WTC11 (cell line): ENCODE data around the gene SLC30A2. TPM values are rescaled to one million over a fixed set of nuclear protein-coding genes. Genes with fewer than 3 reads are reported as not detected.

Source experiments
- ATAC-seq: fragments of 200-7000 bp; cut with Tn5 transposase; 2 replicates; pipeline ENCODE4 v1.10.0; 2021; ENCODE audit warnings: mild to moderate bottlenecking, moderate library complexity
- CTCF ChIA-PET: fragments of 300-600 bp; sonication (Branson Sonifier 250); formaldehyde crosslinking; loops from one replicate; lab custom pipeline; 2021; ENCODE audit warnings: antibody characterized with exemption; lab: Charles Lee
- POLR2A ChIA-PET: fragments of 350-600 bp; sonication (Branson Sonifier 250); formaldehyde crosslinking; loops from one replicate; lab custom pipeline; 2021; ENCODE audit warnings: antibody characterized with exemption; lab: Charles Lee
- DNase-seq: peaks from one replicate; pipeline ENCODE4 v3.0.0; 2021; ENCODE audit warnings: low spot score
- H3K27ac Mint-ChIP-seq: 2 replicates; pipeline ENCODE4 v1.8.0; 2021; ENCODE audit warnings: mixed read lengths
- H3K27me3 Mint-ChIP-seq: 2 replicates; pipeline ENCODE4 v1.8.0; 2021; ENCODE audit warnings: low read depth, mild to moderate bottlenecking, moderate library complexity, mixed read lengths
- H3K36me3 Mint-ChIP-seq: 2 replicates; pipeline ENCODE4 v1.8.0; 2021; ENCODE audit warnings: mixed read lengths
- H3K4me1 Mint-ChIP-seq: 2 replicates; pipeline ENCODE4 v1.8.0; 2022; ENCODE audit warnings: mixed read lengths
- H3K4me3 Mint-ChIP-seq: 2 replicates; pipeline ENCODE4 v1.8.0; 2021; ENCODE audit warnings: mild to moderate bottlenecking, moderate library complexity, mixed read lengths
- H3K9me3 Mint-ChIP-seq: 2 replicates; pipeline ENCODE4 v1.8.0; 2021; ENCODE audit warnings: mixed read lengths
- AFF4 ChIP-seq: sonication (generic); formaldehyde crosslinking; IDR thresholded peaks from 2 replicates; pipeline ENCODE4 v1.8.1; 2023; ENCODE audit warnings: mild to moderate bottlenecking, missing genetic modification reagents, borderline replicate concordance
- ATF2 ChIP-seq: sonication (generic); formaldehyde crosslinking; IDR thresholded peaks from 2 replicates; pipeline ENCODE4 v1.8.1; 2022; ENCODE audit warnings: low read depth, missing genetic modification reagents, borderline replicate concordance
- ELF4 ChIP-seq: sonication (generic); formaldehyde crosslinking; IDR thresholded peaks from 2 replicates; pipeline ENCODE4 v1.8.1; 2022; ENCODE audit warnings: low read depth, mild to moderate bottlenecking, moderate library complexity, missing genetic modification reagents
- FOXP4 ChIP-seq: sonication (generic); formaldehyde crosslinking; IDR thresholded peaks from 2 replicates; pipeline ENCODE4 v1.8.0; 2022; ENCODE audit warnings: mild to moderate bottlenecking, missing genetic modification reagents
- GABPB1 ChIP-seq: sonication (generic); formaldehyde crosslinking; IDR thresholded peaks from 2 replicates; pipeline ENCODE4 v1.8.1; 2023; ENCODE audit warnings: mild to moderate bottlenecking, missing genetic modification reagents
- HMGA2 ChIP-seq: fragments of 250-450 bp; sonication (Bioruptor Pico); IDR thresholded peaks from 2 replicates; pipeline ENCODE4 v1.4.0; 2021; ENCODE audit warnings: mild to moderate bottlenecking, moderate library complexity
- JAZF1 ChIP-seq: fragments of 250-450 bp; sonication (Bioruptor Pico); IDR thresholded peaks from 2 replicates; pipeline ENCODE4 v1.9.0; 2021; ENCODE audit warnings: moderate library complexity, mild to moderate bottlenecking, inconsistent platforms
- MLX ChIP-seq: sonication (generic); formaldehyde crosslinking; IDR thresholded peaks from 2 replicates; pipeline ENCODE4 v1.8.1; 2023; ENCODE audit warnings: mild to moderate bottlenecking, missing genetic modification reagents, moderate library complexity
- NR1H2 ChIP-seq: sonication (generic); formaldehyde crosslinking; IDR thresholded peaks from 2 replicates; pipeline ENCODE4 v1.9.0; 2021; ENCODE audit warnings: mild to moderate bottlenecking, moderate library complexity, missing genetic modification reagents
- NR2C2 ChIP-seq: sonication (generic); formaldehyde crosslinking; IDR thresholded peaks from 2 replicates; pipeline ENCODE4 v1.8.0; 2022; ENCODE audit warnings: mild to moderate bottlenecking, missing genetic modification reagents
- NR3C1 ChIP-seq: sonication (generic); formaldehyde crosslinking; conservative IDR thresholded peaks from 2 replicates; pipeline ENCODE4 v1.8.1; 2023; ENCODE audit warnings: low read depth, mild to moderate bottlenecking, missing genetic modification reagents
- ZNF317 ChIP-seq: sonication (generic); formaldehyde crosslinking; IDR thresholded peaks from 2 replicates; pipeline ENCODE4 v1.8.1; 2023; ENCODE audit warnings: low read depth, mild to moderate bottlenecking, moderate library complexity, missing genetic modification reagents, borderline replicate concordance
- ZNF396 ChIP-seq: fragments of 250-450 bp; sonication (Bioruptor Pico); IDR thresholded peaks from 2 replicates; pipeline ENCODE4 v1.8.0; 2021; ENCODE audit warnings: mild to moderate bottlenecking, moderate library complexity, borderline replicate concordance
- ZNF423 ChIP-seq: fragments of 250-450 bp; sonication (Bioruptor Pico); IDR thresholded peaks from 2 replicates; pipeline ENCODE4 v2.1.2; 2022; ENCODE audit warnings: mild to moderate bottlenecking, moderate library complexity
- total RNA-seq: library from RNA; stranded (reverse); gene quantifications from 3 replicates; pipeline ENCODE4 v1.2.3, GENCODE V29; 2021
- TF ChIP-seq, protein P1 (sequence below): sonication (generic); formaldehyde crosslinking; IDR thresholded peaks from 2 replicates; pipeline ENCODE4 v1.8.0; 2022; ENCODE audit warnings: mild to moderate bottlenecking, missing genetic modification reagents
- TF ChIP-seq, protein P2 (sequence below): fragments of 250-450 bp; sonication (Bioruptor Pico); IDR thresholded peaks from 2 replicates; pipeline ENCODE4 v2.1.2; 2022; ENCODE audit warnings: mild to moderate bottlenecking, moderate library complexity
- TF ChIP-seq, protein P3 (sequence below): sonication (generic); formaldehyde crosslinking; IDR thresholded peaks from 2 replicates; pipeline ENCODE4 v1.8.0; 2023; ENCODE audit warnings: mild to moderate bottlenecking, missing genetic modification reagents

SLC30A2 gene
- total RNA-seq, 1 experiment from 2014 or later, result 0.15 TPM

- TF ChIP-seq FOXP4 (no peak), JAZF1 (CRISPR knock-in tag) (no peak), NR2C2 (CRISPR knock-in tag) (no peak), ZNF396 (CRISPR knock-in tag) (no peak), NR3C1 (CRISPR knock-in tag) (no peak), ELF4 (no peak), AFF4 (CRISPR knock-in tag) (no peak), ATF2 (CRISPR knock-in tag) (no peak), ZNF423 (CRISPR knock-in tag) (no peak), NR1H2 (CRISPR knock-in tag) (no peak), MLX (CRISPR knock-in tag) (no peak), HMGA2 (CRISPR knock-in tag) (no peak)
- TF ChIP-seq, protein P1, sequence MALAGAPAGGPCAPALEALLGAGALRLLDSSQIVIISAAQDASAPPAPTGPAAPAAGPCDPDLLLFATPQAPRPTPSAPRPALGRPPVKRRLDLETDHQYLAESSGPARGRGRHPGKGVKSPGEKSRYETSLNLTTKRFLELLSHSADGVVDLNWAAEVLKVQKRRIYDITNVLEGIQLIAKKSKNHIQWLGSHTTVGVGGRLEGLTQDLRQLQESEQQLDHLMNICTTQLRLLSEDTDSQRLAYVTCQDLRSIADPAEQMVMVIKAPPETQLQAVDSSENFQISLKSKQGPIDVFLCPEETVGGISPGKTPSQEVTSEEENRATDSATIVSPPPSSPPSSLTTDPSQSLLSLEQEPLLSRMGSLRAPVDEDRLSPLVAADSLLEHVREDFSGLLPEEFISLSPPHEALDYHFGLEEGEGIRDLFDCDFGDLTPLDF, result no peak
- TF ChIP-seq, protein P2, sequence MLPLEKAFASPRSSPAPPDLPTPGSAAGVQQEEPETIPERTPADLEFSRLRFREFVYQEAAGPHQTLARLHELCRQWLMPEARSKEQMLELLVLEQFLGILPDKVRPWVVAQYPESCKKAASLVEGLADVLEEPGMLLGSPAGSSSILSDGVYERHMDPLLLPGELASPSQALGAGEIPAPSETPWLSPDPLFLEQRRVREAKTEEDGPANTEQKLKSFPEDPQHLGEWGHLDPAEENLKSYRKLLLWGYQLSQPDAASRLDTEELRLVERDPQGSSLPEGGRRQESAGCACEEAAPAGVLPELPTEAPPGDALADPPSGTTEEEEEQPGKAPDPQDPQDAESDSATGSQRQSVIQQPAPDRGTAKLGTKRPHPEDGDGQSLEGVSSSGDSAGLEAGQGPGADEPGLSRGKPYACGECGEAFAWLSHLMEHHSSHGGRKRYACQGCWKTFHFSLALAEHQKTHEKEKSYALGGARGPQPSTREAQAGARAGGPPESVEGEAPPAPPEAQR, result no peak
These were observed 33.3 kb upstream of the SLC30A2 start (continued) for GRCh38 chr1:26079178-26079563.

GRCh38 chr1:26078286-26079177 is 32.6 kb upstream of the SLC30A2 start:
- ChIA-PET CTCF (interaction anchor here (1.0 to 1.7 kb wide), 3 partner anchors 43 to 66 kb away, joined by 4 to 7 read pairs (median 4); no protein-coding TSS in a partner anchor), POLR2A (no interaction called here)
- Mint-ChIP-seq H3K4me1 (peaks cover 14% of the 10 kb centered on the region), H3K36me3 (no peaks in the 10 kb centered on the region), H3K27ac (no peak overlapping the region), H3K4me3 (no peak overlapping the region), H3K9me3 (no peaks in the 10 kb centered on the region), H3K27me3 (no peaks in the 10 kb centered on the region; the same call in 1 of the 2 replicates)
- ATAC-seq (peak; percentile 26; the same call in 1 of the 2 replicates), DNase-seq (no peak)
- TF ChIP-seq, protein P3, sequence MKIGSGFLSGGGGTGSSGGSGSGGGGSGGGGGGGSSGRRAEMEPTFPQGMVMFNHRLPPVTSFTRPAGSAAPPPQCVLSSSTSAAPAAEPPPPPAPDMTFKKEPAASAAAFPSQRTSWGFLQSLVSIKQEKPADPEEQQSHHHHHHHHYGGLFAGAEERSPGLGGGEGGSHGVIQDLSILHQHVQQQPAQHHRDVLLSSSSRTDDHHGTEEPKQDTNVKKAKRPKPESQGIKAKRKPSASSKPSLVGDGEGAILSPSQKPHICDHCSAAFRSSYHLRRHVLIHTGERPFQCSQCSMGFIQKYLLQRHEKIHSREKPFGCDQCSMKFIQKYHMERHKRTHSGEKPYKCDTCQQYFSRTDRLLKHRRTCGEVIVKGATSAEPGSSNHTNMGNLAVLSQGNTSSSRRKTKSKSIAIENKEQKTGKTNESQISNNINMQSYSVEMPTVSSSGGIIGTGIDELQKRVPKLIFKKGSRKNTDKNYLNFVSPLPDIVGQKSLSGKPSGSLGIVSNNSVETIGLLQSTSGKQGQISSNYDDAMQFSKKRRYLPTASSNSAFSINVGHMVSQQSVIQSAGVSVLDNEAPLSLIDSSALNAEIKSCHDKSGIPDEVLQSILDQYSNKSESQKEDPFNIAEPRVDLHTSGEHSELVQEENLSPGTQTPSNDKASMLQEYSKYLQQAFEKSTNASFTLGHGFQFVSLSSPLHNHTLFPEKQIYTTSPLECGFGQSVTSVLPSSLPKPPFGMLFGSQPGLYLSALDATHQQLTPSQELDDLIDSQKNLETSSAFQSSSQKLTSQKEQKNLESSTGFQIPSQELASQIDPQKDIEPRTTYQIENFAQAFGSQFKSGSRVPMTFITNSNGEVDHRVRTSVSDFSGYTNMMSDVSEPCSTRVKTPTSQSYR (CRISPR knock-in tag), result no peak
- TF ChIP-seq ZNF317 (CRISPR knock-in tag) (no peak), GABPB1 (CRISPR knock-in tag) (no peak), AFF4 (CRISPR knock-in tag) (no peak)
